Panc1 (cell line): Measurements from ENCODE around the gene SIK3. TPM values are rescaled to one million over a fixed set of nuclear protein-coding genes. Genes with fewer than 3 reads are reported as not detected.

Experiments used
- ATAC-seq: fragments of 200-7000 bp; cut with Tn5 transposase; 2 replicates; pipeline ENCODE4 v1.9.1; 2020; ENCODE audit warnings: mild to moderate bottlenecking, moderate library complexity
- BruUV-seq: library from RNA; stranded (reverse); fragments of 400-500 nt; replicated peaks from 2 replicates; lab custom pipeline; 2021; lab: Mats Ljungman, UMichigan
- CTCF ChIA-PET: fragments of 300-600 bp; sonication (Branson Sonifier 250); formaldehyde crosslinking; loops from one replicate; lab custom pipeline; 2022; ENCODE audit warnings: antibody characterized with exemption; lab: Charles Lee
- POLR2A ChIA-PET: fragments of 300-600 bp; sonication (Branson Sonifier 250); formaldehyde crosslinking; loops from one replicate; lab custom pipeline; 2022; ENCODE audit warnings: antibody characterized with exemption; lab: Charles Lee
- DNase-seq: peaks from one replicate; pipeline ENCODE4 v3.0.0-alpha.2; 2010; ENCODE audit warnings: low read depth, low spot score
- H3K27ac ChIP-seq: 2 replicates; pipeline ENCODE4 v1.5.1; 2011; ENCODE audit warnings: mild to moderate bottlenecking, low read length, inconsistent platforms
- H3K27me3 ChIP-seq: fragments of 200-500 bp; sonication (Bioruptor generic); 2 replicates; pipeline ENCODE4 v1.6.0; 2014; ENCODE audit warnings: low read length, inconsistent platforms; ENCODE audit not compliant: control insufficient read depth, insufficient read depth
- H3K36me3 ChIP-seq: fragments of 200-500 bp; sonication (Bioruptor generic); 2 replicates; pipeline ENCODE4 v1.5.1; 2014; ENCODE audit warnings: inconsistent platforms, mild to moderate bottlenecking, low read length, moderate library complexity; ENCODE audit not compliant: control insufficient read depth, insufficient read depth
- H3K4me1 ChIP-seq: 2 replicates; pipeline ENCODE4 v1.5.1; 2011; ENCODE audit warnings: inconsistent platforms, mild to moderate bottlenecking, low read length, moderate library complexity; ENCODE audit not compliant: control insufficient read depth, insufficient read depth
- H3K4me3 ChIP-seq, 2 experiments: 2 replicates each; pipeline ENCODE4 v1.5.1; 2011 to 2012; ENCODE audit warnings: low read depth in 2 of 2, low read length in 2 of 2, mild to moderate bottlenecking in 2 of 2, inconsistent platforms in 1 of 2, moderate library complexity in 1 of 2
- H3K9me3 ChIP-seq: fragments of 200-500 bp; sonication (Bioruptor generic); 2 replicates; pipeline ENCODE4 v1.5.1; 2014; ENCODE audit warnings: low read depth, mild to moderate bottlenecking, inconsistent platforms, low read length, moderate library complexity; ENCODE audit not compliant: control insufficient read depth, insufficient read depth
- POLR2AphosphoS5 ChIP-seq: IDR thresholded peaks from 2 replicates; pipeline ENCODE4 v1.6.1; 2012; ENCODE audit warnings: mild to moderate bottlenecking, low read depth, low read length, moderate library complexity
- SIN3A ChIP-seq: IDR thresholded peaks from 2 replicates; pipeline ENCODE4 v1.6.1; 2012; ENCODE audit warnings: low read depth, mild to moderate bottlenecking, low read length, moderate library complexity, borderline replicate concordance; ENCODE audit not compliant: insufficient read depth
- TCF7L2 ChIP-seq: IDR thresholded peaks from 2 replicates; pipeline ENCODE4 v1.6.1; 2011; ENCODE audit warnings: mild to moderate bottlenecking, low read depth, low read length, inconsistent platforms
- in situ Hi-C: cut with HindIII; loops from 2 replicates; pipeline ENCODE4 v1.10.0; 2016; ENCODE audit warnings: low sequenced_read_pairs, low pct_unique_long_range_greater_than_20kb
- intact Hi-C: fragments of 100-400 bp; cut with micrococcal nuclease; formaldehyde crosslinking; loops from one replicate; pipeline ENCODE4 v1.10.0; 2022; ENCODE audit not compliant: unreplicated experiment
- total RNA-seq: library from RNA; stranded (reverse); gene quantifications from one replicate; pipeline ENCODE4 v1.2.1, GENCODE V29; 2021; ENCODE audit not compliant: unreplicated experiment
- TF ChIP-seq, protein P1 (sequence below): fragments of 450-650 bp; IDR thresholded peaks from 2 replicates; pipeline ENCODE4 v1.5.1; 2017; ENCODE audit warnings: mild to moderate bottlenecking
- TF ChIP-seq, protein P2 (sequence below), 2 experiments: IDR thresholded peaks; 2 replicates each; pipeline ENCODE4 v1.6.1; 2011 to 2012; ENCODE audit warnings: low read depth in 2 of 2, control low read depth in 1 of 2, low read length in 1 of 2, mild to moderate bottlenecking in 1 of 2, moderate library complexity in 1 of 2; ENCODE audit not compliant: insufficient read depth in 1 of 2

Gene SIK3
- total RNA-seq, 1 experiment from 2014 or later, result 39.7 TPM

DNA sequence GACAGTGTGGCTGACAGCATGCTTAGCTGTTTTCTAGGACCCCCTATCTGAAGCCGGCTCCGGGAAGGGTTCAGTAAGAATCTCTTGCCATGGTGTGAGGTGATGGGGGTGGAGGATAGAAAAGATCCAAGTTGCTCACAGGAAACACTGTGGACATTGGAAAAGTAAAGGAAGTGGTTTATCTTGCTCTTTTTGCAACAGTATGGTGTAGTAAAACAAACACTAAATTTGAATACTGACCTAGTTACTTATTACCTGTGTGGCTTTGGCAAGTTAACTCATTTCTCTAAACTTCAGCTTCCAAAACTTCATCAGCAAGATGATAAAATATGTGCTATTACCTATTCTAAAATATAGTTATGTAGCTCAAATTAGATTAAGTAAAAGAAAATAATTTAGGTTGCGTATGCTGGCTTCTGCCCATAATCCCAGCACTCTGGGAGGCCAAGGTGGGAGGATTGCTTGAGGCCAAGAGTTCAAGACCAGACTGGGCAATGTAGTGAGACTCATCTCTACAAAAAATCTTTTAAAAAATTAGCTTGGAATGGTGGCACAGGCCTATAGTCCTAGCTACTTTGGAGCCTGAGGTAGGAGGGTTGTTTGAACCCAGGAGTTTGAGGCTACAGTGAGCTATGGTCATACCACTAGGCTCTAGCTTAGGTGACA, 209.2 kb downstream of the SIK3 start:
- H3K4me3 ChIP-seq, result no peak overlapping the region
- no peaks in the 10 kb centered on the region for H3K36me3 ChIP-seq
- in situ Hi-C loops (no loop called here), intact Hi-C loops (loop anchor here (10.0 kb wide), 1 partner anchor 336 kb away; no protein-coding TSS in a partner anchor)
- CTCF ChIA-PET, result no interaction called here
- no peaks in the 10 kb centered on the region for H3K4me1 ChIP-seq
- no peaks in the 10 kb centered on the region for H3K27me3 ChIP-seq
- TF ChIP-seq POLR2AphosphoS5 (no peak), TCF7L2 (no peak), SIN3A (no peak)
- TF ChIP-seq, protein P1, sequence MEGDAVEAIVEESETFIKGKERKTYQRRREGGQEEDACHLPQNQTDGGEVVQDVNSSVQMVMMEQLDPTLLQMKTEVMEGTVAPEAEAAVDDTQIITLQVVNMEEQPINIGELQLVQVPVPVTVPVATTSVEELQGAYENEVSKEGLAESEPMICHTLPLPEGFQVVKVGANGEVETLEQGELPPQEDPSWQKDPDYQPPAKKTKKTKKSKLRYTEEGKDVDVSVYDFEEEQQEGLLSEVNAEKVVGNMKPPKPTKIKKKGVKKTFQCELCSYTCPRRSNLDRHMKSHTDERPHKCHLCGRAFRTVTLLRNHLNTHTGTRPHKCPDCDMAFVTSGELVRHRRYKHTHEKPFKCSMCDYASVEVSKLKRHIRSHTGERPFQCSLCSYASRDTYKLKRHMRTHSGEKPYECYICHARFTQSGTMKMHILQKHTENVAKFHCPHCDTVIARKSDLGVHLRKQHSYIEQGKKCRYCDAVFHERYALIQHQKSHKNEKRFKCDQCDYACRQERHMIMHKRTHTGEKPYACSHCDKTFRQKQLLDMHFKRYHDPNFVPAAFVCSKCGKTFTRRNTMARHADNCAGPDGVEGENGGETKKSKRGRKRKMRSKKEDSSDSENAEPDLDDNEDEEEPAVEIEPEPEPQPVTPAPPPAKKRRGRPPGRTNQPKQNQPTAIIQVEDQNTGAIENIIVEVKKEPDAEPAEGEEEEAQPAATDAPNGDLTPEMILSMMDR, result no peak
- TF ChIP-seq, protein P2, sequence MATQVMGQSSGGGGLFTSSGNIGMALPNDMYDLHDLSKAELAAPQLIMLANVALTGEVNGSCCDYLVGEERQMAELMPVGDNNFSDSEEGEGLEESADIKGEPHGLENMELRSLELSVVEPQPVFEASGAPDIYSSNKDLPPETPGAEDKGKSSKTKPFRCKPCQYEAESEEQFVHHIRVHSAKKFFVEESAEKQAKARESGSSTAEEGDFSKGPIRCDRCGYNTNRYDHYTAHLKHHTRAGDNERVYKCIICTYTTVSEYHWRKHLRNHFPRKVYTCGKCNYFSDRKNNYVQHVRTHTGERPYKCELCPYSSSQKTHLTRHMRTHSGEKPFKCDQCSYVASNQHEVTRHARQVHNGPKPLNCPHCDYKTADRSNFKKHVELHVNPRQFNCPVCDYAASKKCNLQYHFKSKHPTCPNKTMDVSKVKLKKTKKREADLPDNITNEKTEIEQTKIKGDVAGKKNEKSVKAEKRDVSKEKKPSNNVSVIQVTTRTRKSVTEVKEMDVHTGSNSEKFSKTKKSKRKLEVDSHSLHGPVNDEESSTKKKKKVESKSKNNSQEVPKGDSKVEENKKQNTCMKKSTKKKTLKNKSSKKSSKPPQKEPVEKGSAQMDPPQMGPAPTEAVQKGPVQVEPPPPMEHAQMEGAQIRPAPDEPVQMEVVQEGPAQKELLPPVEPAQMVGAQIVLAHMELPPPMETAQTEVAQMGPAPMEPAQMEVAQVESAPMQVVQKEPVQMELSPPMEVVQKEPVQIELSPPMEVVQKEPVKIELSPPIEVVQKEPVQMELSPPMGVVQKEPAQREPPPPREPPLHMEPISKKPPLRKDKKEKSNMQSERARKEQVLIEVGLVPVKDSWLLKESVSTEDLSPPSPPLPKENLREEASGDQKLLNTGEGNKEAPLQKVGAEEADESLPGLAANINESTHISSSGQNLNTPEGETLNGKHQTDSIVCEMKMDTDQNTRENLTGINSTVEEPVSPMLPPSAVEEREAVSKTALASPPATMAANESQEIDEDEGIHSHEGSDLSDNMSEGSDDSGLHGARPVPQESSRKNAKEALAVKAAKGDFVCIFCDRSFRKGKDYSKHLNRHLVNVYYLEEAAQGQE (IDR thresholded peaks at IDR 0.05; ENCODE audit: insufficient read depth in 1 of 2, low read depth in 2 of 2, low read length in 1 of 2), result no peak
- DNase-seq (no peak), ATAC-seq (no peak)
- H3K27ac ChIP-seq, result no peak overlapping the region
- no TSS peak for BruUV-seq
- H3K9me3 ChIP-seq, result no peaks in the 10 kb centered on the region
- POLR2A ChIA-PET, result interaction anchor here (0.7 kb wide), 1 partner anchor 14 kb away, joined by 3 read pairs; no protein-coding TSS in a partner anchor

- ATAC-seq, result no peak
- BruUV-seq, result no TSS peak
Observed at GRCh38 chr11:116888024-116888423, 210.2 kb downstream of the SIK3 start.

More at GRCh38 chr11:116888024-116888423, 210.2 kb downstream of the SIK3 start:
- DNase-seq, result no peak
- no peak for TF ChIP-seq TCF7L2
- no peak for TF ChIP-seq SIN3A
- TF ChIP-seq, protein P1, result no peak
- TF ChIP-seq, protein P2 (IDR thresholded peaks at IDR 0.05; ENCODE audit: insufficient read depth in 1 of 2, low read depth in 2 of 2, low read length in 1 of 2), result no peak
- TF ChIP-seq POLR2AphosphoS5, result no peak
- no peaks in the 10 kb centered on the region for H3K4me1 ChIP-seq
- no peak overlapping the region for H3K4me3 ChIP-seq
- intact Hi-C loops, result loop anchor here (10.0 kb wide), 1 partner anchor 337 kb away; no protein-coding TSS in a partner anchor
- CTCF ChIA-PET, result interaction anchor here (0.7 kb wide), 1 partner anchor 97 kb away, joined by 3 read pairs; the partner anchor contains the start of gene APOA5
- POLR2A ChIA-PET, result interaction anchor here (0.6 kb wide), 1 partner anchor 125 kb away, joined by 12 read pairs; no protein-coding TSS in a partner anchor
- no peaks in the 10 kb centered on the region for H3K9me3 ChIP-seq
- no peaks in the 10 kb centered on the region for H3K27me3 ChIP-seq
- in situ Hi-C loops, result no loop called here
- H3K36me3 ChIP-seq, result no peaks in the 10 kb centered on the region
- H3K27ac ChIP-seq, result no peak overlapping the region
